Omental fat pad (tissue), 4 donors: ENCODE measurements around the gene EIPR1. TPM values are rescaled to one million over a fixed set of nuclear protein-coding genes. Genes with fewer than 3 reads are reported as not detected.

Source experiments
- ATAC-seq: fragments of 150-250 bp; one replicate; pipeline ENCODE4 v1.9.1; 2016; ENCODE audit warnings: mild to moderate bottlenecking, moderate library complexity; ENCODE audit not compliant: low FRiP score
- DNase-seq: peaks from one replicate; pipeline ENCODE4 v3.0.0-alpha.2; 2019; ENCODE audit warnings: low spot score
- CTCF ChIP-seq, 3 donors: fragments of 450-650 bp; IDR thresholded peaks; one replicate each; pipeline ENCODE4 v1.5.1; 2016 to 2017; ENCODE audit warnings: antibody characterized with exemption in 3 of 3, mild to moderate bottlenecking in 3 of 3, moderate library complexity in 2 of 3
- total RNA-seq, 4 donors: library from RNA; depleted of rRNA; stranded (reverse); fragments of >200 nt; gene quantifications; one replicate each; pipeline ENCODE4 v1.1.0, GENCODE V29; 2016

EIPR1 gene
- total RNA-seq, 4 donors from 2014 or later: 18.5 to 29.8 (median 21.5) TPM

- no peak for TF ChIP-seq CTCF (IDR thresholded peaks at IDR 0.05)
- DNase-seq (no peak), ATAC-seq (no peak)
These were observed 107.5 kb downstream of the EIPR1 start for GRCh38 chr2:3270095-3270478.

- DNase-seq: no peak
- ATAC-seq: no peak
- TF ChIP-seq CTCF (IDR thresholded peaks at IDR 0.05): no peak
These were observed 108.1 kb downstream of the EIPR1 start for GRCh38 chr2:3269425-3270094.

- no peak for DNase-seq
- ATAC-seq: no peak
- no peak for TF ChIP-seq CTCF (IDR thresholded peaks at IDR 0.05)
These were observed 109.0 kb downstream of the EIPR1 start for GRCh38 chr2:3268705-3269029.

- no peak for TF ChIP-seq CTCF (IDR thresholded peaks at IDR 0.05)
- no peak for ATAC-seq
- DNase-seq: no peak
These were observed 109.5 kb downstream of the EIPR1 start for GRCh38 chr2:3267869-3268704.

- TF ChIP-seq CTCF (IDR thresholded peaks at IDR 0.05): no peak
- ATAC-seq (no peak), DNase-seq (no peak)
These were observed 110.4 kb downstream of the EIPR1 start for GRCh38 chr2:3266925-3267867.

GRCh38 chr2:3265981-3266924 is 111.4 kb downstream of the EIPR1 start:
- ATAC-seq (no peak), DNase-seq (no peak)
- TF ChIP-seq CTCF (IDR thresholded peaks at IDR 0.05): no peak
